ENCODE results near the gene COX6B1. TPM values are rescaled to one million over a fixed set of nuclear protein-coding genes. Genes with fewer than 3 reads are reported as not detected.

Gene COX6B1
- total RNA-seq, 1 donor, result 185 TPM

- no peaks in the 10 kb centered on the region for H3K9me3 ChIP-seq (ENCODE audit: low read depth, low read length)
- H3K36me3 ChIP-seq (ENCODE audit: insufficient read depth, low read length), result no peaks in the 10 kb centered on the region
- H3K4me1 ChIP-seq (ENCODE audit: insufficient read depth, low read length), result peaks cover 6% of the 10 kb centered on the region
- no peak overlapping the region for H3K27ac ChIP-seq (ENCODE audit: low read depth, low read length)
- H3K4me3 ChIP-seq (ENCODE audit: insufficient read depth, low read length), result peak overlapping the region; percentile 74
- no peak for TF ChIP-seq CTCF (IDR thresholded peaks at IDR 0.05; ENCODE audit: extremely low read depth, low read depth, low read length)
- H3K79me2 ChIP-seq (ENCODE audit: insufficient read depth, low read length), result no peaks in the 10 kb centered on the region
- H3K27me3 ChIP-seq (ENCODE audit: insufficient read depth, low read length), result no peaks in the 10 kb centered on the region
- H4K20me1 ChIP-seq (ENCODE audit: insufficient read depth, low read length), result no peaks in the 10 kb centered on the region
- peak; percentile 99 for DNase-seq (ENCODE audit: insufficient read length, low spot score, missing footprints)
- peak overlapping the region; percentile 96 for H3K4me2 ChIP-seq (ENCODE audit: insufficient read depth, low read length)
- peak overlapping the region; percentile 90 for H2AFZ ChIP-seq (ENCODE audit: low read length)
Measured at GRCh38 chr19:35702223-35703012, 54.3 kb downstream of the COX6B1 start.

- H3K27me3 ChIP-seq (ENCODE audit: insufficient read depth, low read length), result no peaks in the 10 kb centered on the region
- no peak overlapping the region for H3K4me2 ChIP-seq (ENCODE audit: insufficient read depth, low read length)
- H3K36me3 ChIP-seq (ENCODE audit: insufficient read depth, low read length), result no peaks in the 10 kb centered on the region
- no peaks in the 10 kb centered on the region for H4K20me1 ChIP-seq (ENCODE audit: insufficient read depth, low read length)
- H2AFZ ChIP-seq (ENCODE audit: low read length), result no peak overlapping the region
- H3K27ac ChIP-seq (ENCODE audit: low read depth, low read length), result no peak overlapping the region
- no peak for TF ChIP-seq CTCF (IDR thresholded peaks at IDR 0.05; ENCODE audit: extremely low read depth, low read depth, low read length)
- no peaks in the 10 kb centered on the region for H3K9me3 ChIP-seq (ENCODE audit: low read depth, low read length)
- peaks cover 6% of the 10 kb centered on the region for H3K4me1 ChIP-seq (ENCODE audit: insufficient read depth, low read length)
- no peak overlapping the region for H3K4me3 ChIP-seq (ENCODE audit: insufficient read depth, low read length)
- H3K79me2 ChIP-seq (ENCODE audit: insufficient read depth, low read length), result no peaks in the 10 kb centered on the region
- peak; percentile 34 for DNase-seq (ENCODE audit: insufficient read length, low spot score, missing footprints)
Measured at GRCh38 chr19:35703343-35703742, 55.2 kb downstream of the COX6B1 start.

DNA sequence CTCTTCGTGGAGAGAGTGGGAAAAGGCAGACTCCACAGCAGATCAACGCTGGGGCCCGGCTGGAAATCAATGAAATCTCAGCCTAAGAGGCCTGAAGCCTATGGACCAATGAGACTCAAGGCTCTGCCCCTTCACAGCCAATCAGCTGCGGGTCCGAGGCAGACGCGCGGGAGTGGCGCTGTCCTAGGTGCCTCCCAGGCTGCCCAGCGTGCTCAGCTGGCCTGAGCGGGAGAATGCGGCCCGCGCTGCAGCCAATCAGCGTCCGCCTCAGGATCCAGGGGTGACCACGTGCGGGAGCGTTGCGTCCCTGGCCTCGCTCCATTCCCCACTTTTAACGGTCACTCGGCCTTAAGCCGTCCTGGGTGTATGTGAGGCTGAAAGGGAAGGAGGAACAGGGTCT is 56.1 kb downstream of the COX6B1 start, which contains the start of gene ZBTB32:
Gene ZBTB32 (plus strand): TSS at position 341 of the 400 bp plus-strand sequence. CDS start 10,069 bp downstream, outside the sequence.
- DNase-seq (ENCODE audit: insufficient read length, low spot score, missing footprints), result peak; percentile 96
- H4K20me1 ChIP-seq (ENCODE audit: insufficient read depth, low read length), result no peaks in the 10 kb centered on the region
- H3K79me2 ChIP-seq (ENCODE audit: insufficient read depth, low read length), result no peaks in the 10 kb centered on the region
- H3K36me3 ChIP-seq (ENCODE audit: insufficient read depth, low read length), result no peaks in the 10 kb centered on the region
- no peaks in the 10 kb centered on the region for H3K27me3 ChIP-seq (ENCODE audit: insufficient read depth, low read length)
- no peak within 1 kb of the TSS for H3K4me3 ChIP-seq (ENCODE audit: insufficient read depth, low read length)
- H2AFZ ChIP-seq (ENCODE audit: low read length), result no peak within 1 kb of the TSS
- no peak for TF ChIP-seq CTCF (IDR thresholded peaks at IDR 0.05; ENCODE audit: extremely low read depth, low read depth, low read length)
- no peak within 1 kb of the TSS for H3K4me2 ChIP-seq (ENCODE audit: insufficient read depth, low read length)
- peaks cover 6% of the 10 kb centered on the region for H3K4me1 ChIP-seq (ENCODE audit: insufficient read depth, low read length)
- no peaks in the 10 kb centered on the region for H3K9me3 ChIP-seq (ENCODE audit: low read depth, low read length)
- no peak within 1 kb of the TSS for H3K27ac ChIP-seq (ENCODE audit: low read depth, low read length)

Other genes with a start within 250 kb of the COX6B1 start
- not detected in 2 replicates for gene FFAR2, start 200.1 kb upstream of the COX6B1 start, total RNA-seq
- gene KRTDAP, start 157.9 kb upstream of the COX6B1 start, total RNA-seq, result not detected in 2 replicates
- 24.2 and 30.9 TPM in 2 replicates for gene DMKN, start 134.7 kb upstream of the COX6B1 start, total RNA-seq
- gene SBSN, start 120.0 kb upstream of the COX6B1 start, total RNA-seq, result 4.7 and 12.1 TPM in 2 replicates
- not detected in 2 replicates for gene GAPDHS, start 114.9 kb upstream of the COX6B1 start, total RNA-seq
- 93.1 and 98.8 TPM in 2 replicates for gene TMEM147, start 102.7 kb upstream of the COX6B1 start, total RNA-seq
- gene ATP4A, start 84.7 kb upstream of the COX6B1 start, total RNA-seq, result not detected in 2 replicates
- not detected in 2 replicates for gene PMIS2, start 62.1 kb upstream of the COX6B1 start, total RNA-seq
- gene HAUS5, start 35.6 kb upstream of the COX6B1 start, total RNA-seq, result 3.2 and 4.7 TPM in 2 replicates
- gene RBM42, start 19.3 kb upstream of the COX6B1 start, total RNA-seq, result 36.2 and 45.2 TPM in 2 replicates
- gene ETV2, start 6.6 kb upstream of the COX6B1 start, total RNA-seq, result 0.29 and 0.36 TPM in 2 replicates
- gene UPK1A, start 18.2 kb downstream of the COX6B1 start, total RNA-seq, result not detected in 2 replicates
- not detected in 2 replicates for gene ZBTB32, start 56.2 kb downstream of the COX6B1 start, total RNA-seq
- 6.5 and 6.8 TPM in 2 replicates for gene KMT2B, start 69.7 kb downstream of the COX6B1 start, total RNA-seq
- 0.72 and 0.88 TPM in 2 replicates for gene IGFLR1, start 94.1 kb downstream of the COX6B1 start, total RNA-seq
- 5.8 and 8.8 TPM in 2 replicates for gene U2AF1L4, start 97.1 kb downstream of the COX6B1 start, total RNA-seq
- 8.8 and 11.6 TPM in 2 replicates for gene PSENEN, start 97.3 kb downstream of the COX6B1 start, total RNA-seq
- gene LIN37, start 100.3 kb downstream of the COX6B1 start, total RNA-seq, result 9.0 and 13.6 TPM in 2 replicates
- gene HSPB6, start 108.7 kb downstream of the COX6B1 start, total RNA-seq, result 9.1 and 14.5 TPM in 2 replicates
- 5.8 and 6.2 TPM in 2 replicates for gene PROSER3, start 109.9 kb downstream of the COX6B1 start, total RNA-seq
- 2.2 and 2.4 TPM in 2 replicates for gene ARHGAP33, start 127.2 kb downstream of the COX6B1 start, total RNA-seq
- not detected in 2 replicates for gene PRODH2, start 164.5 kb downstream of the COX6B1 start, total RNA-seq
- gene NPHS1, start 204.2 kb downstream of the COX6B1 start, total RNA-seq, result not detected in 2 replicates
- not detected in 2 replicates for gene KIRREL2, start 208.6 kb downstream of the COX6B1 start, total RNA-seq
- 2.1 and 3.6 TPM in 2 replicates for gene APLP1, start 220.3 kb downstream of the COX6B1 start, total RNA-seq

Data from osteoblast (primary cell).